SK-N-SH (cell line): Measurements from ENCODE around the gene PPP6R2.

ENCODE experiments used
- EZH2phosphoT487 ChIP-seq: fragments of 200-600 bp; sonication (generic); IDR thresholded peaks from 2 replicates; pipeline ENCODE4 v1.6.1; 2017; ENCODE audit warnings: low read depth, mixed run types, mild to moderate bottlenecking, antibody characterized with exemption, moderate library complexity, borderline replicate concordance
- FOXJ3 ChIP-seq: sonication (generic); formaldehyde crosslinking; IDR thresholded peaks from 2 replicates; pipeline ENCODE4 v1.5.1; 2020; ENCODE audit warnings: mild to moderate bottlenecking, missing genetic modification reagents
- FOXM1 ChIP-seq: IDR thresholded peaks from 2 replicates; pipeline ENCODE4 v1.4.0; 2012; ENCODE audit warnings: low read depth, mild to moderate bottlenecking
- GABPA ChIP-seq: IDR thresholded peaks from 2 replicates; pipeline ENCODE4 v1.4.0; 2012; ENCODE audit warnings: low read depth, mild to moderate bottlenecking
- GATA2 ChIP-seq: sonication (generic); formaldehyde crosslinking; IDR thresholded peaks from 2 replicates; pipeline ENCODE4 v1.5.0; 2020; ENCODE audit warnings: mild to moderate bottlenecking, missing genetic modification reagents
- MEF2A ChIP-seq: IDR thresholded peaks from 2 replicates; pipeline ENCODE4 v1.4.0; 2012; ENCODE audit warnings: low read depth, borderline replicate concordance
- MXI1 ChIP-seq: IDR thresholded peaks from 2 replicates; pipeline ENCODE4 v1.6.1; 2012; ENCODE audit warnings: mild to moderate bottlenecking, low read depth, low read length, improper control_type of control experiment
- POLR2AphosphoS5 ChIP-seq: IDR thresholded peaks from 2 replicates; pipeline ENCODE4 v1.6.1; 2012; ENCODE audit warnings: low read depth, low read length
- RAD21 ChIP-seq: IDR thresholded peaks from 2 replicates; pipeline ENCODE4 v1.6.1; 2012; ENCODE audit warnings: mild to moderate bottlenecking, low read length
- YY1 ChIP-seq: IDR thresholded peaks from 2 replicates; pipeline ENCODE4 v1.4.0; 2012; ENCODE audit warnings: low read depth, mild to moderate bottlenecking
- TF ChIP-seq, protein P1 (sequence below): IDR thresholded peaks from 2 replicates; pipeline ENCODE4 v1.4.0; 2012; ENCODE audit warnings: low read depth
- TF ChIP-seq, protein P2 (sequence below): fragments of 200-600 bp; sonication (generic); IDR thresholded peaks from 2 replicates; pipeline ENCODE4 v1.6.1; 2017; ENCODE audit warnings: antibody characterized with exemption, mild to moderate bottlenecking, moderate library complexity
- TF ChIP-seq, protein P3 (sequence below): IDR thresholded peaks from 2 replicates; pipeline ENCODE4 v1.4.0; 2012; ENCODE audit warnings: low read depth, borderline replicate concordance

DNA sequence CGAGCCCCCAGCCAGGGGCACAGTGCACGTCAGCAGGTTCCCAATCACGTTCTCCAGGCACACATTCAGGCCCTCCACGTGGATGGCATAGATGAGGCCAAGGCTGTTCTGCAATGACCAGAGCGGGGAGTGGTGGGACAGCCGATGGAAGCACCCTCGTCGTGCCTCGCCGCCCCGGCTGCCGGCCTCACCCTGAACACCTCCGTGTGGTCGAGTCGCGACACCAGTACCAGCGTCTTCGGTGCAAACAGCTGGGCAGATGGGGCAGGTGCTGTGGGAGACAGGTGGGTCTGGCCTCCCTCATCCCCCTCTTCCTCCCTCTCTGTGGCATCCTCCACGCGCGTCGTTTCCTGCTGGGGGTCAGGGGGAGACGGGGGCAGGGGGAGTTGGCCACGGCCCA is 124.2 kb downstream of the PPP6R2 start:
- no peak for TF ChIP-seq MXI1
- TF ChIP-seq GABPA = no peak
- TF ChIP-seq, protein P1, sequence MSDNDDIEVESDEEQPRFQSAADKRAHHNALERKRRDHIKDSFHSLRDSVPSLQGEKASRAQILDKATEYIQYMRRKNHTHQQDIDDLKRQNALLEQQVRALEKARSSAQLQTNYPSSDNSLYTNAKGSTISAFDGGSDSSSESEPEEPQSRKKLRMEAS = no peak
- no peak for TF ChIP-seq YY1
- TF ChIP-seq RAD21 = no peak
- no peak for TF ChIP-seq FOXJ3 (CRISPR knock-in tag)
- TF ChIP-seq FOXM1 = no peak
- TF ChIP-seq, protein P2, sequence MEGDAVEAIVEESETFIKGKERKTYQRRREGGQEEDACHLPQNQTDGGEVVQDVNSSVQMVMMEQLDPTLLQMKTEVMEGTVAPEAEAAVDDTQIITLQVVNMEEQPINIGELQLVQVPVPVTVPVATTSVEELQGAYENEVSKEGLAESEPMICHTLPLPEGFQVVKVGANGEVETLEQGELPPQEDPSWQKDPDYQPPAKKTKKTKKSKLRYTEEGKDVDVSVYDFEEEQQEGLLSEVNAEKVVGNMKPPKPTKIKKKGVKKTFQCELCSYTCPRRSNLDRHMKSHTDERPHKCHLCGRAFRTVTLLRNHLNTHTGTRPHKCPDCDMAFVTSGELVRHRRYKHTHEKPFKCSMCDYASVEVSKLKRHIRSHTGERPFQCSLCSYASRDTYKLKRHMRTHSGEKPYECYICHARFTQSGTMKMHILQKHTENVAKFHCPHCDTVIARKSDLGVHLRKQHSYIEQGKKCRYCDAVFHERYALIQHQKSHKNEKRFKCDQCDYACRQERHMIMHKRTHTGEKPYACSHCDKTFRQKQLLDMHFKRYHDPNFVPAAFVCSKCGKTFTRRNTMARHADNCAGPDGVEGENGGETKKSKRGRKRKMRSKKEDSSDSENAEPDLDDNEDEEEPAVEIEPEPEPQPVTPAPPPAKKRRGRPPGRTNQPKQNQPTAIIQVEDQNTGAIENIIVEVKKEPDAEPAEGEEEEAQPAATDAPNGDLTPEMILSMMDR = no peak
- no peak for TF ChIP-seq MEF2A
- TF ChIP-seq GATA2 = no peak
- TF ChIP-seq EZH2phosphoT487 = no peak
- TF ChIP-seq, protein P3, sequence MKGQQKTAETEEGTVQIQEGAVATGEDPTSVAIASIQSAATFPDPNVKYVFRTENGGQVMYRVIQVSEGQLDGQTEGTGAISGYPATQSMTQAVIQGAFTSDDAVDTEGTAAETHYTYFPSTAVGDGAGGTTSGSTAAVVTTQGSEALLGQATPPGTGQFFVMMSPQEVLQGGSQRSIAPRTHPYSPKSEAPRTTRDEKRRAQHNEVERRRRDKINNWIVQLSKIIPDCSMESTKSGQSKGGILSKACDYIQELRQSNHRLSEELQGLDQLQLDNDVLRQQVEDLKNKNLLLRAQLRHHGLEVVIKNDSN = no peak
- TF ChIP-seq POLR2AphosphoS5 = no peak
